GM19463 (cell line): ENCODE data around the gene TMEM132D.

ENCODE experiments used
- ATAC-seq: cut with Tn5 transposase; IDR thresholded peaks from one replicate; pipeline ENCODE4 v1.9.1; 2021; ENCODE audit warnings: mild to moderate bottlenecking, moderate library complexity; ENCODE audit not compliant: unreplicated experiment

Gene TMEM132D

GRCh38 chr12:129378496-129378895 is 525.3 kb downstream of the TMEM132D start:
- no peak for ATAC-seq

GRCh38 chr12:129373746-129374145 is 530.1 kb downstream of the TMEM132D start:
- no peak for ATAC-seq

- ATAC-seq = no peak
These were observed 530.9 kb downstream of the TMEM132D start for GRCh38 chr12:129372876-129373275.

GRCh38 chr12:129372348-129372747 is 531.5 kb downstream of the TMEM132D start:
- no peak for ATAC-seq

- no peak for ATAC-seq
These were observed 532.6 kb downstream of the TMEM132D start for GRCh38 chr12:129371268-129371667.

GRCh38 chr12:129366656-129367055 is 537.2 kb downstream of the TMEM132D start:
- no peak for ATAC-seq

GRCh38 chr12:129363041-129363440 is 540.8 kb downstream of the TMEM132D start:
- ATAC-seq = no peak

GRCh38 chr12:129357233-129357632 is 546.6 kb downstream of the TMEM132D start:
- no peak for ATAC-seq

- ATAC-seq = no peak
These were observed 552.3 kb downstream of the TMEM132D start for GRCh38 chr12:129351481-129351880.

- no peak for ATAC-seq
These were observed 564.5 kb downstream of the TMEM132D start for GRCh38 chr12:129339336-129339735.

GRCh38 chr12:129337413-129337812 is 566.4 kb downstream of the TMEM132D start:
- ATAC-seq = no peak

- no peak for ATAC-seq
These were observed 568.1 kb downstream of the TMEM132D start for GRCh38 chr12:129335773-129336172.

GRCh38 chr12:129332286-129332685 is 571.5 kb downstream of the TMEM132D start:
- no peak for ATAC-seq

- ATAC-seq = no peak
These were observed 572.3 kb downstream of the TMEM132D start for GRCh38 chr12:129331356-129332085.

GRCh38 chr12:129328235-129328634 is 575.6 kb downstream of the TMEM132D start:
- ATAC-seq = no peak

GRCh38 chr12:129325566-129325965 is 578.3 kb downstream of the TMEM132D start:
- no peak for ATAC-seq

GRCh38 chr12:129312048-129312447 is 591.8 kb downstream of the TMEM132D start:
- no peak for ATAC-seq

GRCh38 chr12:129310346-129310745 is 593.5 kb downstream of the TMEM132D start:
- no peak for ATAC-seq

GRCh38 chr12:129305851-129306250 is 598.0 kb downstream of the TMEM132D start:
- no peak for ATAC-seq

- no peak for ATAC-seq
These were observed 599.3 kb downstream of the TMEM132D start for GRCh38 chr12:129304529-129304928.

- no peak for ATAC-seq
These were observed 603.8 kb downstream of the TMEM132D start for GRCh38 chr12:129300011-129300410.

GRCh38 chr12:129298921-129299320 is 604.9 kb downstream of the TMEM132D start:
- no peak for ATAC-seq

- ATAC-seq = no peak
These were observed 607.2 kb downstream of the TMEM132D start for GRCh38 chr12:129296671-129297070.
